ENCODE results near the gene NEDD4L.

- TF ChIP-seq CTCF (IDR thresholded peaks at IDR 0.05): no peak
- no peak for TF ChIP-seq POLR2A (IDR thresholded peaks at IDR 0.05)
Measured at GRCh38 chr18:58055890-58056558, 12.0 kb downstream of the NEDD4L start.

Measured in sigmoid colon (tissue), 3 donors.